ENCODE results near the gene PDE4A.
A peak's percentile ranks its signal among the peaks of the same experiment; 100 is the strongest.

Gene PDE4A

GRCh38 chr19:10499550-10500246, 79.4 kb downstream of the PDE4A start:
- TF ChIP-seq, protein P1, sequence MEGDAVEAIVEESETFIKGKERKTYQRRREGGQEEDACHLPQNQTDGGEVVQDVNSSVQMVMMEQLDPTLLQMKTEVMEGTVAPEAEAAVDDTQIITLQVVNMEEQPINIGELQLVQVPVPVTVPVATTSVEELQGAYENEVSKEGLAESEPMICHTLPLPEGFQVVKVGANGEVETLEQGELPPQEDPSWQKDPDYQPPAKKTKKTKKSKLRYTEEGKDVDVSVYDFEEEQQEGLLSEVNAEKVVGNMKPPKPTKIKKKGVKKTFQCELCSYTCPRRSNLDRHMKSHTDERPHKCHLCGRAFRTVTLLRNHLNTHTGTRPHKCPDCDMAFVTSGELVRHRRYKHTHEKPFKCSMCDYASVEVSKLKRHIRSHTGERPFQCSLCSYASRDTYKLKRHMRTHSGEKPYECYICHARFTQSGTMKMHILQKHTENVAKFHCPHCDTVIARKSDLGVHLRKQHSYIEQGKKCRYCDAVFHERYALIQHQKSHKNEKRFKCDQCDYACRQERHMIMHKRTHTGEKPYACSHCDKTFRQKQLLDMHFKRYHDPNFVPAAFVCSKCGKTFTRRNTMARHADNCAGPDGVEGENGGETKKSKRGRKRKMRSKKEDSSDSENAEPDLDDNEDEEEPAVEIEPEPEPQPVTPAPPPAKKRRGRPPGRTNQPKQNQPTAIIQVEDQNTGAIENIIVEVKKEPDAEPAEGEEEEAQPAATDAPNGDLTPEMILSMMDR (IDR thresholded peaks at IDR 0.05): no peak

DNA sequence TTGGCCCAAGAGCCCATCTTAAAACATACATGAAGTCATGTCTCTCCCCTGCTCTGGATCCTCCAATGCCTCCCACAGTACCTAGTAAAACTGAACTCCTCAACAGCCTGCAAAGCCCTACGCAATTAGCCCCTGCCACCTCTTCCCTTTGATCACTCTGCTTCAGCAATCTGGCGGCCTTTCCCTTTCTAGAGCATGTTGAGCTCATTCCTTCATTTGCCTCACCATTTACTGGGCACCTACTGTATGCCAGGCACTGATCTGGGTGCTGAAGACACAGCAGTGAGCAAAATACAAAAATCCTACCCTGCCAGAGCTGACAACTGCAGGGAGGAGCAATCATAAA, 79.9 kb downstream of the PDE4A start:
- TF ChIP-seq, protein P1 (IDR thresholded peaks at IDR 0.05): no peak

DNA sequence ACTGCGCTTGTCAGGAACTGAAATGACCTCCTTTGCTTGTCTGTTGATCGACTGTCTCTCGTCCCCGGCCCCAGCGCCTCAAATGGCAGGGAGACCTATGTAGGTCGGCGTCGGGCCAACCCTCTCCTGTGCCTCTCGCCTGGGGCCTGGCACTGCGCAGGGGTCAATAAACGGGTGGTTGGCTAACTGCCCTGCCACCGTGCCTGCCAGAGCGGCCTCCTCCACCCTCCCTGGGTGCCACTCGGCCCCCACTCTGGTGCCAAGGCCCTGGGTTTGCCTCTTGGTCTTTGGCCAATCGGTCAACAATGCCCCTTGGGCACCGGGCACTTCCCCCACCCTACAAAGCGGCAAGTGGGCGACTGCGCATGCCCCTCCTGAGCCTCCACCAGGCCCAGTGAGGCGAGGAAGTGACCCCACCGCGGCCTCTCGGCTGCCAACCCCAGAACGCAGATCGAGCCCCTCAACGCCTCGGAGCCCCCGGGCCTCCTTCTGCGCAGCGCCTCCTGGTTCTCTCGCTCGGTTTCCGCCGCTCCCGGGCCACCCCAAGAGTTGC, 81.7 kb downstream of the PDE4A start:
- TF ChIP-seq, protein P1 (IDR thresholded peaks at IDR 0.05): no peak

- TF ChIP-seq, protein P1 (IDR thresholded peaks at IDR 0.05): no peak
Observed at GRCh38 chr19:10502524-10503001, 82.2 kb downstream of the PDE4A start.

- TF ChIP-seq, protein P1 (IDR thresholded peaks at IDR 0.05): no peak
Observed at GRCh38 chr19:10503002-10503789, 82.9 kb downstream of the PDE4A start, which contains the start of gene KEAP1. TSS of gene KEAP1 (minus strand) at chr19:10503356. CDS start at chr19:10500033, 3,323 bp downstream.

GRCh38 chr19:10505583-10506229, 85.4 kb downstream of the PDE4A start:
- TF ChIP-seq, protein P1 (IDR thresholded peaks at IDR 0.05): peak; percentile 58

- TF ChIP-seq, protein P1 (IDR thresholded peaks at IDR 0.05): no peak
Observed at GRCh38 chr19:10508036-10508435, 87.7 kb downstream of the PDE4A start.
